HG03097 (cell line): ENCODE results near the gene TMC7.
"Not testable (repeated sequence)": the region's sequence is repeated elsewhere in the genome, so short reads cannot be mapped to it uniquely, and the experiment has no call there.

Experiments
- ATAC-seq: cut with Tn5 transposase; IDR thresholded peaks from one replicate; pipeline ENCODE4 v1.9.1; 2021; ENCODE audit not compliant: unreplicated experiment, low FRiP score

The TMC7 gene

GRCh38 chr16:18975109-18975508, 8.6 kb upstream of the TMC7 start:
- no peak for ATAC-seq

GRCh38 chr16:18979936-18980335, 3.8 kb upstream of the TMC7 start:
- ATAC-seq = no peak

GRCh38 chr16:18984435-18985005, 786 bp downstream of the TMC7 start:
- ATAC-seq = no peak

- ATAC-seq = not testable (repeated sequence)
These were observed 1.5 kb downstream of the TMC7 start for GRCh38 chr16:18985256-18985655.

GRCh38 chr16:18991731-18992130, 8.0 kb downstream of the TMC7 start:
- not testable (repeated sequence) for ATAC-seq

- ATAC-seq = not testable (repeated sequence)
These were observed 9.8 kb downstream of the TMC7 start for GRCh38 chr16:18993531-18993930.

- ATAC-seq = not testable (repeated sequence)
These were observed 10.4 kb downstream of the TMC7 start for GRCh38 chr16:18994181-18994580.

- not testable (repeated sequence) for ATAC-seq
These were observed 11.7 kb downstream of the TMC7 start for GRCh38 chr16:18995406-18995805.

GRCh38 chr16:18996536-18996935, 12.8 kb downstream of the TMC7 start:
- ATAC-seq = not testable (repeated sequence)

- ATAC-seq = not testable (repeated sequence)
These were observed 13.3 kb downstream of the TMC7 start for GRCh38 chr16:18997001-18997400.

GRCh38 chr16:18999045-18999393, 15.3 kb downstream of the TMC7 start:
- no peak for ATAC-seq

- no peak for ATAC-seq
These were observed 18.1 kb downstream of the TMC7 start for GRCh38 chr16:19001788-19002187.

- ATAC-seq = no peak
These were observed 20.2 kb downstream of the TMC7 start for GRCh38 chr16:19003935-19004334.

- no peak for ATAC-seq
These were observed 22.1 kb downstream of the TMC7 start for GRCh38 chr16:19005561-19006445.

GRCh38 chr16:19006446-19007315, 22.9 kb downstream of the TMC7 start:
- no peak for ATAC-seq

GRCh38 chr16:19008245-19009169, 24.8 kb downstream of the TMC7 start:
- no peak for ATAC-seq

GRCh38 chr16:19011169-19011731, 27.5 kb downstream of the TMC7 start:
- no peak for ATAC-seq

GRCh38 chr16:19014461-19014860, 30.7 kb downstream of the TMC7 start:
- ATAC-seq = no peak

GRCh38 chr16:19017179-19017578, 33.4 kb downstream of the TMC7 start:
- no peak for ATAC-seq

GRCh38 chr16:19020689-19021088, 37.0 kb downstream of the TMC7 start:
- ATAC-seq = no peak
